Heart left ventricle (tissue), 16 donors: ENCODE results near the gene DTX4. TPM values are rescaled to one million over a fixed set of nuclear protein-coding genes. Genes with fewer than 3 reads are reported as not detected.

ENCODE experiments used
- ATAC-seq, 4 donors: fragments of 200-7000 bp; cut with Tn5 transposase; one replicate each; pipeline ENCODE4 v1.9.1; 2020 to 2022; ENCODE audit warnings: moderate library complexity in 4 of 4, mild to moderate bottlenecking in 3 of 4, moderate number of reproducible peaks in 1 of 4
- DNase-seq, 5 donors: peaks; one replicate each; pipeline ENCODE4 v3.0.0-alpha.2; 2020
- H3K27ac ChIP-seq, 12 donors: fragments of 200-600 bp; sonication (generic) in 4 of 12; one replicate each; pipeline versions ENCODE4 v1.5.0 to v1.8.0; 2016 to 2022; ENCODE audit warnings: mild to moderate bottlenecking in 2 of 12
- H3K27me3 ChIP-seq, 9 donors: fragments of 200-600 bp; sonication (generic) in 2 of 9; one replicate each; pipeline versions ENCODE4 v1.5.1 to v1.8.0; 2016 to 2022; ENCODE audit warnings: mild to moderate bottlenecking in 3 of 9
- H3K36me3 ChIP-seq, 9 donors: fragments of 200-600 bp; sonication (generic) in 2 of 9; one replicate each; pipeline versions ENCODE4 v1.5.0 to v1.8.0; 2018 to 2022; ENCODE audit warnings: mild to moderate bottlenecking in 2 of 9
- H3K4me1 ChIP-seq, 12 donors: fragments of 200-600 bp; sonication (generic) in 4 of 12; one replicate each; pipeline versions ENCODE4 v1.5.0 to v1.8.0; 2016 to 2022; ENCODE audit warnings: mild to moderate bottlenecking in 3 of 12
- H3K4me3 ChIP-seq, 12 donors: fragments of 200-600 bp; sonication (generic) in 4 of 12; one replicate each; pipeline versions ENCODE4 v1.5.0 to v1.8.0; 2017 to 2022; ENCODE audit warnings: mild to moderate bottlenecking in 9 of 12, moderate library complexity in 4 of 12
- H3K9me3 ChIP-seq, 12 donors: fragments of 200-600 bp; sonication (generic) in 4 of 12; one replicate each; pipeline versions ENCODE4 v1.5.0 to v1.8.0; 2016 to 2022; ENCODE audit warnings: mild to moderate bottlenecking in 1 of 12
- POLR2A ChIP-seq, 2 donors: fragments of 450-650 bp; IDR thresholded peaks; one replicate each; pipeline ENCODE4 v1.6.1; 2017; ENCODE audit warnings: antibody characterized with exemption in 2 of 2, mild to moderate bottlenecking in 2 of 2, moderate library complexity in 2 of 2
- WGBS, 4 donors: extraction: QIAGEN DNeasy Blood & Tissue Kit in 2 of 4; methylation state at CpG; one replicate each; pipeline versions ENCODE4 v1.1.5 to v1.1.7; 2013 to 2018; 5-methylcytosine and 5-hydroxymethylcytosine counted together
- intact Hi-C, 10 donors: fragments of 100-400 bp; cut with DNase I; formaldehyde crosslinking; loops; one replicate each; pipeline versions ENCODE4 v1.11.1 to v1.14.2; 2022
- polyA plus RNA-seq, 2 donors: library from polyadenylated mRNA; stranded (reverse); fragments of 200-250 nt; gene quantifications; one replicate each; pipeline ENCODE4 v1.2.3, GENCODE V29; 2013
- total RNA-seq, 9 donors: library from RNA; depleted of rRNA in 2 of 9; stranded (reverse); fragments of >200 nt in 2 of 9; fragmentation: NEBNext Ultra II Directional in 3 of 9; extraction: Animal tissue kit (Norgen Biotek cat#: 25700) in 3 of 9; gene quantifications; one replicate each; pipeline versions ENCODE4 v1.1.0 to v1.2.4, GENCODE V29; 2016 to 2023
- TF ChIP-seq, protein P1 (sequence below), 12 donors: fragments of 200-600 bp; sonication (generic) in 4 of 12; IDR thresholded peaks; one replicate each; pipeline versions ENCODE4 v1.5.0 to v1.8.0; 2018 to 2022; ENCODE audit warnings: antibody characterized with exemption in 12 of 12, mild to moderate bottlenecking in 5 of 12
- donor health status: ischemic (EF 13 %, LVEDD 7.1; RV severe dilation, severe dysfunction).
- donor health status: healthy with polysubstance abuse.
- donor health status: DM: no; HTN: yes; CAD: no.
- donor health status: DM: no; HTN: no; CAD: no.
- donor health status: ischemic (EF 25% LVEDD 6.9; RV normal size, moderate dysfunction).
- donor health status: ischemic (EF 25% LVEDD 5.7; RV mildly dilated, moderate dysfunction).
- donor health status: healthy.
- donor health status: DM: yes; HTN: yes; CAD: no.
- donor health status: ischemic (EF 35%, LVEDD 5.7; RV mildly dilated, moderate dysfunction).
- donor health status: nonischemic (EF 11% LVEDD 7.7; RV severe dilation, severe dysfunction).
- donor health status: DM: yes; HTN: yes; CAD: no.
- donor health status: PGD.
- donor health status: ischemic (EF 29% LVEDD 5.4; RV normal size, mild dysfunction).
- donor health status: nonischemic (EF 23%, LVEDD 6.1; RV moderate dilation, normal function).

Gene DTX4
- total and polyA plus RNA-seq, 11 donors, result 0.74 to 6.8 (median 1.8) TPM

DNA sequence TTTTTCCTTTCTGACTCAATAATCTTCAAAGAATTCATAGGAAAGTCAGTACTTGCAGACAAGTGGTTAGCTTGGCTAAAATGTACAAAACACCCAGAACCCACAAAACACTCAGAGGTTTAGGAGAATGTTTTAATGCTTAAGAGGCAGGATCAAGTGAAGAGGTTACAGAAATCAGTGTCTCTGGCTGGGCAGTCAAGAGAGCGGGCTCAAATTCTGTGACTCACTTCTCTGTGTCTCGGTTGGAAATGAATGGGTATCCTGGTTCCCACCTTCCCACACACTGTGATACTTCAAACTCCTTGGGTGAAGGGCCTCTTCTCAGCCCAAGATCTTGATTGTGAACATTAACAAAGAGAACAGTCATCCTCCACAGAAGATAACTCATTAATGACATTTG is 37.0 kb downstream of the DTX4 start:
- no peaks in the 10 kb centered on the region for H3K9me3 ChIP-seq
- H3K36me3 ChIP-seq, result peaks cover 0 to 18% (median under 1%) of the 10 kb centered on the region in 9 donors
- intact Hi-C loops, result loop anchor here in 8 of 10 donors (1.0 to 5.0 kb wide), 4 partner anchors 36 to 73 kb away; partner anchors contain the start of gene DTX4 (in 1 of the 8)
- 74 to 91% (median 83%) methylated on average over 2 of the region's 2 CpGs for WGBS, 4 donors
- H3K4me1 ChIP-seq, result peaks cover 0 to 34% (median 6%) of the 10 kb centered on the region in 12 donors
- peak overlapping the region in 8 of 12 donors; percentile 9 to 61 (median 31) for H3K4me3 ChIP-seq
- peak in 1 of 4 donors; percentile 42 for ATAC-seq
- TF ChIP-seq, protein P1, sequence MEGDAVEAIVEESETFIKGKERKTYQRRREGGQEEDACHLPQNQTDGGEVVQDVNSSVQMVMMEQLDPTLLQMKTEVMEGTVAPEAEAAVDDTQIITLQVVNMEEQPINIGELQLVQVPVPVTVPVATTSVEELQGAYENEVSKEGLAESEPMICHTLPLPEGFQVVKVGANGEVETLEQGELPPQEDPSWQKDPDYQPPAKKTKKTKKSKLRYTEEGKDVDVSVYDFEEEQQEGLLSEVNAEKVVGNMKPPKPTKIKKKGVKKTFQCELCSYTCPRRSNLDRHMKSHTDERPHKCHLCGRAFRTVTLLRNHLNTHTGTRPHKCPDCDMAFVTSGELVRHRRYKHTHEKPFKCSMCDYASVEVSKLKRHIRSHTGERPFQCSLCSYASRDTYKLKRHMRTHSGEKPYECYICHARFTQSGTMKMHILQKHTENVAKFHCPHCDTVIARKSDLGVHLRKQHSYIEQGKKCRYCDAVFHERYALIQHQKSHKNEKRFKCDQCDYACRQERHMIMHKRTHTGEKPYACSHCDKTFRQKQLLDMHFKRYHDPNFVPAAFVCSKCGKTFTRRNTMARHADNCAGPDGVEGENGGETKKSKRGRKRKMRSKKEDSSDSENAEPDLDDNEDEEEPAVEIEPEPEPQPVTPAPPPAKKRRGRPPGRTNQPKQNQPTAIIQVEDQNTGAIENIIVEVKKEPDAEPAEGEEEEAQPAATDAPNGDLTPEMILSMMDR (IDR thresholded peaks at IDR 0.05), result no peak
- TF ChIP-seq POLR2A (IDR thresholded peaks at IDR 0.05), result no peak
- H3K27me3 ChIP-seq, result no peaks in the 10 kb centered on the region
- peak overlapping the region in 3 of 12 donors; percentile 30 to 46 (median 34) for H3K27ac ChIP-seq
- no peak for DNase-seq

DNA sequence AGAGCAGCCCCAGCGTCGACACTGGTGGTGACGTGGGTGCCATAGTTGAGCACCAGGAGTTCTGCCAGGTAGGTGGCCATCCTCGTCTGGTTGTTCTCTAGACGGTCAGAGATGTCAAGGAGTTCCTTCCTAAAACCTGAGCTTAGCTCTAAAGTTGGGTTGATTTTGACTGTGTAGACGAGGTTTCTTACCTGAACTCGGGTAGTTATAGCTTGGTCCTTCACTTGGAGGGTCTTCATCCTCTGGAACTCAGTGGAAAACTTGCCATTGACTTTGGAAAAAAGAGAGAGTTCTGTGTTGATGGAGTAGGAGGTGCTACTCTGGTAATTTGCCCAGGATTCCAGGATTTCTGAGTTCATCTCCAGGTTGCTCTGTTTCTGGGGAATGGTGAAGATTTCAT is 40.3 kb downstream of the DTX4 start:
- intact Hi-C loops, result no loop called here
- ATAC-seq, result no peak
- TF ChIP-seq POLR2A (IDR thresholded peaks at IDR 0.05), result no peak
- TF ChIP-seq, protein P1 (IDR thresholded peaks at IDR 0.05), result no peak
- H3K4me3 ChIP-seq, result peak overlapping the region in 8 of 12 donors; percentile 24 to 61 (median 42)
- 80 to 89% (median 85%) methylated on average over 7 of the region's 7 CpGs for WGBS, 4 donors
- H3K4me1 ChIP-seq, result peaks cover 0 to 55% (median 9%) of the 10 kb centered on the region in 12 donors
- H3K36me3 ChIP-seq, result no peaks in the 10 kb centered on the region
- no peaks in the 10 kb centered on the region for H3K9me3 ChIP-seq
- no peak for DNase-seq
- H3K27me3 ChIP-seq, result no peaks in the 10 kb centered on the region
- peak overlapping the region in 5 of 12 donors; percentile 34 to 89 (median 39) for H3K27ac ChIP-seq

DNA sequence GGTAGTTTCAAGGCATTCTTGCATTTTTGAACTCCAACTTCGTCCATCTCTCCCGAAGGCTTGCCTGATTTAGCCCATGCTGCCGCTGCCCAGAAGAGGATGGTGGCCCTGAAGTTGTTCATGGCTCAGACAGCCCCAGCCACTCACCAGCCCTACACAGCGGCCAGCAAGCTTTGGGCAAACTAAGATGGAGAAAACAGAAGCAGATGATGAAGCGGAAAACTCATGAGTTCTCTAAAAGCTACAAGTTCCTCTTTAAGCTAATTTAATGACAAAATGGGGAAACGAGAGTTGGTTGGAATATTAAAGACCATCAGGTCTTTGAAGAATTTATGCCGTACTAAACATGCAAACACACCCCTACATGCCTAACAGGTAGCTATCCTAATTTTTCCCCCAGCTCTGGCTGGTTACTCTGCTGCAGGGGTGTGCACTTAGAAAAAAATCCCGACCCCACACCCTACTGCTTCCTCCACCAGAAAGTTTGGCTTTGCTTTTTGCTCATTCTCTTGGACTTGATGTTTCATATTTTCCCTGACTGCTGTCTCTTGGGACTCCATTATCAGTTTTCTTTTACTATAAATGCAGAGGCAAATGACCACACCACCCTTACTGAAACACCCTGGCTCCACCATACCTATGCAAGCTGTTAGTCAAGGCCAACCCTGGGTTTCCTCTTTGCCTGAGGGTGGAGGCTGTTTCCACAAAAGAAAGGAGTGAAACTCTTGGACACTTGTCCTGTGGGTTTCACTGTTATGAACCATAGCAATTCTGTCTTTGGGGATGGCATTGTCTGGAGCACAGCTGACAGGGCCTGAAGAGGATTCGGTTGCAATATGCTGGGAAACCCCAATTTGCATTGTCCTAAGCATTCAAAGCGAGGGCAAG is 41.1 kb downstream of the DTX4 start, which contains the start of gene MPEG1:
Gene MPEG1 (minus strand): TSS at position 184 of the 888 bp plus-strand sequence. CDS start 62 bp downstream, at position 122.
- H3K4me1 ChIP-seq, result peaks cover 0 to 54% (median 5%) of the 10 kb centered on the region in 12 donors
- TF ChIP-seq POLR2A (IDR thresholded peaks at IDR 0.05), result no peak
- TF ChIP-seq, protein P1 (IDR thresholded peaks at IDR 0.05), result no peak
- H3K27me3 ChIP-seq, result no peaks in the 10 kb centered on the region
- ATAC-seq (peak in 2 of 4 donors; percentile 25 to 56), DNase-seq (no peak)
- peak within 1 kb of the TSS in 5 of 12 donors; percentile 34 to 89 (median 39) for H3K27ac ChIP-seq
- 82 to 84% (median 83%) methylated on average over 10 of the region's 10 CpGs for WGBS, 4 donors
- intact Hi-C loops, result no loop called here
- no peaks in the 10 kb centered on the region for H3K36me3 ChIP-seq
- H3K4me3 ChIP-seq, result peak within 1 kb of the TSS in 8 of 12 donors; percentile 24 to 61 (median 42)
- H3K9me3 ChIP-seq, result no peaks in the 10 kb centered on the region
